Hepatocyte (in vitro differentiated cells): Measurements from ENCODE around the gene TCF7L2.

ENCODE experiments used
- EZH2 ChIP-seq: fragments of 200-600 bp; sonication (generic); IDR thresholded peaks from 2 replicates; pipeline ENCODE4 v1.6.1; 2016; ENCODE audit warnings: antibody characterized with exemption, mild to moderate bottlenecking, borderline replicate concordance
- EZH2phosphoT487 ChIP-seq: fragments of 200-600 bp; sonication (generic); IDR thresholded peaks from one replicate; pipeline ENCODE4 v1.6.1; 2018; ENCODE audit warnings: antibody characterized with exemption, mild to moderate bottlenecking, low read depth, moderate library complexity; ENCODE audit not compliant: unreplicated experiment, severe bottlenecking
- TF ChIP-seq, protein P1 (sequence below): fragments of 200-600 bp; sonication (generic); IDR thresholded peaks from 2 replicates; pipeline ENCODE4 v1.5.1; 2016; ENCODE audit warnings: antibody characterized with exemption, mild to moderate bottlenecking; ENCODE audit not compliant: poor library complexity

DNA sequence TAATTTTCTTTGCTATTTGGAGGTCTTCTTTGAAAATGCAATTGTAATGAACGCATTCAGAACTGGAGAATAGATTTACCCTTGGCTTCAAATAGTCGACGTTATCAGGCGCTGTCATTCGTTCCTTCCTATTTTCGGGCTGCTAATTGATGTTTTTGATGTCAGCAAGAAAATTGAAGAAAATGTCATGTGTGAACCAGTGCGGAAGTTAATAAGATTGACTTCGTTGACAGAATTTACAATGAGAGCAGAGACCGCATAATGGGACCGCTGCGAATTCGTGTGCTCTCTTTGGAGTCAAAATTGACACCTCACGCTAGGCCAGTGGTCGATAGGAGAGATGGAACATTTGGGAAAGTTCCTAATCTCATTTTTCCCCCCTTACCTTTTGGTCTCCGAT lies 168.8 kb downstream of the TCF7L2 start:
- TF ChIP-seq, protein P1, sequence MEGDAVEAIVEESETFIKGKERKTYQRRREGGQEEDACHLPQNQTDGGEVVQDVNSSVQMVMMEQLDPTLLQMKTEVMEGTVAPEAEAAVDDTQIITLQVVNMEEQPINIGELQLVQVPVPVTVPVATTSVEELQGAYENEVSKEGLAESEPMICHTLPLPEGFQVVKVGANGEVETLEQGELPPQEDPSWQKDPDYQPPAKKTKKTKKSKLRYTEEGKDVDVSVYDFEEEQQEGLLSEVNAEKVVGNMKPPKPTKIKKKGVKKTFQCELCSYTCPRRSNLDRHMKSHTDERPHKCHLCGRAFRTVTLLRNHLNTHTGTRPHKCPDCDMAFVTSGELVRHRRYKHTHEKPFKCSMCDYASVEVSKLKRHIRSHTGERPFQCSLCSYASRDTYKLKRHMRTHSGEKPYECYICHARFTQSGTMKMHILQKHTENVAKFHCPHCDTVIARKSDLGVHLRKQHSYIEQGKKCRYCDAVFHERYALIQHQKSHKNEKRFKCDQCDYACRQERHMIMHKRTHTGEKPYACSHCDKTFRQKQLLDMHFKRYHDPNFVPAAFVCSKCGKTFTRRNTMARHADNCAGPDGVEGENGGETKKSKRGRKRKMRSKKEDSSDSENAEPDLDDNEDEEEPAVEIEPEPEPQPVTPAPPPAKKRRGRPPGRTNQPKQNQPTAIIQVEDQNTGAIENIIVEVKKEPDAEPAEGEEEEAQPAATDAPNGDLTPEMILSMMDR, result no peak
- no peak for TF ChIP-seq EZH2
- no peak for TF ChIP-seq EZH2phosphoT487
